Left ventricle myocardium inferior (tissue), 1 donor: ENCODE measurements around the gene COL28A1. TPM values are rescaled to one million over a fixed set of nuclear protein-coding genes. Genes with fewer than 3 reads are reported as not detected.

ENCODE experiments used
- DNase-seq: peaks from one replicate; pipeline ENCODE4 v3.0.0-alpha.2; 2020
- H3K27ac ChIP-seq: fragments of 200-600 bp; replicated peaks from 2 replicates; pipeline ENCODE4 v1.8.0; 2021
- H3K27me3 ChIP-seq: fragments of 200-600 bp; 2 replicates; pipeline ENCODE4 v1.8.0; 2021; ENCODE audit warnings: low read depth
- H3K36me3 ChIP-seq: fragments of 200-600 bp; 2 replicates; pipeline ENCODE4 v1.8.0; 2021
- H3K4me1 ChIP-seq: fragments of 200-600 bp; 2 replicates; pipeline ENCODE4 v1.8.0; 2021
- H3K4me3 ChIP-seq: fragments of 200-600 bp; 2 replicates; pipeline ENCODE4 v1.8.0; 2021; ENCODE audit warnings: mild to moderate bottlenecking, moderate library complexity
- H3K9me3 ChIP-seq: fragments of 200-600 bp; replicated peaks from 2 replicates; pipeline ENCODE4 v1.8.0; 2021
- CTCF ChIP-seq: fragments of 200-600 bp; IDR thresholded peaks from 2 replicates; pipeline ENCODE4 v1.8.0; 2021; ENCODE audit warnings: antibody characterized with exemption, mild to moderate bottlenecking, borderline replicate concordance
- intact Hi-C: fragments of 100-400 bp; cut with micrococcal nuclease; formaldehyde crosslinking; loops from one replicate; pipeline ENCODE4 v1.11.0; 2022
- total RNA-seq: library from RNA; stranded (reverse); fragmentation: NEBNext Ultra II Directional; extraction: Animal tissue kit (Norgen Biotek cat#: 25700); gene quantifications from one replicate; pipeline ENCODE4 v1.2.1, GENCODE V29; 2021
- donor health status: DM: no; HTN: yes; CAD: no; lungs with severe emphysema.

The COL28A1 gene
- total RNA-seq, 1 donor from 2014 or later: 1.9 TPM

GRCh38 chr7:7327423-7327822 is 208.2 kb downstream of the COL28A1 start:
- TF ChIP-seq CTCF: no peak
- Histone ChIP-seq H3K4me1 (no peaks in the 10 kb centered on the region), H3K36me3 (no peaks in the 10 kb centered on the region), H3K27me3 (peaks cover 56% of the 10 kb centered on the region), H3K4me3 (no peak overlapping the region), H3K27ac (no peak overlapping the region), H3K9me3 (no peaks in the 10 kb centered on the region)
- intact Hi-C loops: no loop called here
- no peak for DNase-seq

- H3K36me3 ChIP-seq: no peaks in the 10 kb centered on the region
- no peak for TF ChIP-seq CTCF
- no peak for DNase-seq
- H3K4me1 ChIP-seq: no peaks in the 10 kb centered on the region
- peaks cover 41% of the 10 kb centered on the region for H3K27me3 ChIP-seq
- intact Hi-C loops: no loop called here
- H3K9me3 ChIP-seq: no peaks in the 10 kb centered on the region
- no peak overlapping the region for H3K4me3 ChIP-seq
- no peak overlapping the region for H3K27ac ChIP-seq
Observed at GRCh38 chr7:7324698-7325097, 211.0 kb downstream of the COL28A1 start.

- no peak overlapping the region for H3K4me3 ChIP-seq
- H3K27me3 ChIP-seq: peaks cover 36% of the 10 kb centered on the region
- H3K36me3 ChIP-seq: no peaks in the 10 kb centered on the region
- no peaks in the 10 kb centered on the region for H3K4me1 ChIP-seq
- DNase-seq: no peak
- H3K27ac ChIP-seq: no peak overlapping the region
- H3K9me3 ChIP-seq: no peaks in the 10 kb centered on the region
- no peak for TF ChIP-seq CTCF
- intact Hi-C loops: no loop called here
Observed at GRCh38 chr7:7323921-7324320, 211.8 kb downstream of the COL28A1 start.

GRCh38 chr7:7323352-7323751 is 212.3 kb downstream of the COL28A1 start:
- Histone ChIP-seq H3K27me3 (peaks cover 31% of the 10 kb centered on the region), H3K9me3 (no peaks in the 10 kb centered on the region), H3K4me3 (no peak overlapping the region), H3K36me3 (no peaks in the 10 kb centered on the region), H3K4me1 (no peaks in the 10 kb centered on the region), H3K27ac (no peak overlapping the region)
- no peak for DNase-seq
- intact Hi-C loops: no loop called here
- TF ChIP-seq CTCF: no peak

- H3K9me3 ChIP-seq: no peaks in the 10 kb centered on the region
- H3K27ac ChIP-seq: no peak overlapping the region
- no peak for TF ChIP-seq CTCF
- H3K36me3 ChIP-seq: no peaks in the 10 kb centered on the region
- intact Hi-C loops: no loop called here
- H3K4me1 ChIP-seq: no peaks in the 10 kb centered on the region
- no peak for DNase-seq
- peaks cover 30% of the 10 kb centered on the region for H3K27me3 ChIP-seq
- H3K4me3 ChIP-seq: no peak overlapping the region
Observed at GRCh38 chr7:7321681-7322080, 214.0 kb downstream of the COL28A1 start.

- DNase-seq: no peak
- Histone ChIP-seq H3K4me1 (no peaks in the 10 kb centered on the region), H3K36me3 (no peaks in the 10 kb centered on the region), H3K9me3 (no peaks in the 10 kb centered on the region), H3K4me3 (no peak overlapping the region), H3K27ac (no peak overlapping the region), H3K27me3 (peaks cover 7% of the 10 kb centered on the region)
- TF ChIP-seq CTCF: no peak
- intact Hi-C loops: no loop called here
Observed at GRCh38 chr7:7318601-7319000, 217.1 kb downstream of the COL28A1 start.
